GM18907 (cell line): ENCODE measurements around the gene UBE2E2.
A peak's percentile ranks its signal among the peaks of the same experiment; 100 is the strongest.

Source experiments
- ATAC-seq: cut with Tn5 transposase; IDR thresholded peaks from one replicate; pipeline ENCODE4 v1.9.1; 2021; ENCODE audit warnings: mild to moderate bottlenecking, moderate library complexity; ENCODE audit not compliant: unreplicated experiment

The UBE2E2 gene

DNA sequence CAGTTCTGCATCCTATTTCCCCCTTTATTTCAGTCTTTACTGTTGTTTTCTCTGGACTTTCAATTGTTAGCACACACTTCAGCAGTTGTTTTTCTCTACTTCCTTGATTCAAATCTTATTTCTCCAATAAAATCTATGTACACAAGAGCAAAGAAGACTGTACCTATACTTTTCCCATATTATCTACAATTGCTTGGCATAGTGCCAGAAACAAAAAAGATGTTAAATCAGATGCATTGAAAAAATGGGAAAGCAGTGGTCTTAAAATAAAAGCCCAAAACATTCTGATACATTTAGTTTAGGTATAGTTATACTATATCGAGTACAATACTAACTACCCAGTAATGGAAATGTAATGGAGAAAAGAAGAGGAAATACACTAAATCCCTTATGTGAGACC, 265.1 kb downstream of the UBE2E2 start:
- ATAC-seq: no peak

GRCh38 chr3:23474580-23475357, 271.6 kb downstream of the UBE2E2 start:
- no peak for ATAC-seq

DNA sequence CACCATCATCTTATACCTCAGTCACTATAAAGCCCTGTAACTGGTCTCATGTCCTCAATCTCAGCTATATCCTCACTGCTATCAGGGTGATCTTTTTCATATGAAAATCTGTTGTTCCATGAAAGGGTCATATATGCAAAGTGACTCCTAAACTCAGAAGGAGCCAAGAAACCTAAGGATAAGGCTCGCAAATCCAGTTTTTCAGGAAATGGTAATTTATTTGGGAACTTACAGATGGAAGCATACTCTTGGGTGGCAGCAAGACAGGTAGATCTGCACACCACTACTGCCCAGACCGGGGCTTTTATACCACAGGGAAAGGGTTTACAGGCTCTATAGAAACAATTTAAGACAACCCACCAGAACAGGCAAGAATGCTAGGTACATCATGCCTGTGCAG, 272.3 kb downstream of the UBE2E2 start:
- no peak for ATAC-seq

- ATAC-seq: no peak
Observed at GRCh38 chr3:23479026-23479425, 275.9 kb downstream of the UBE2E2 start.

GRCh38 chr3:23479615-23480328, 276.6 kb downstream of the UBE2E2 start:
- no peak for ATAC-seq

- no peak for ATAC-seq
Observed at GRCh38 chr3:23480329-23480714, 277.2 kb downstream of the UBE2E2 start.

DNA sequence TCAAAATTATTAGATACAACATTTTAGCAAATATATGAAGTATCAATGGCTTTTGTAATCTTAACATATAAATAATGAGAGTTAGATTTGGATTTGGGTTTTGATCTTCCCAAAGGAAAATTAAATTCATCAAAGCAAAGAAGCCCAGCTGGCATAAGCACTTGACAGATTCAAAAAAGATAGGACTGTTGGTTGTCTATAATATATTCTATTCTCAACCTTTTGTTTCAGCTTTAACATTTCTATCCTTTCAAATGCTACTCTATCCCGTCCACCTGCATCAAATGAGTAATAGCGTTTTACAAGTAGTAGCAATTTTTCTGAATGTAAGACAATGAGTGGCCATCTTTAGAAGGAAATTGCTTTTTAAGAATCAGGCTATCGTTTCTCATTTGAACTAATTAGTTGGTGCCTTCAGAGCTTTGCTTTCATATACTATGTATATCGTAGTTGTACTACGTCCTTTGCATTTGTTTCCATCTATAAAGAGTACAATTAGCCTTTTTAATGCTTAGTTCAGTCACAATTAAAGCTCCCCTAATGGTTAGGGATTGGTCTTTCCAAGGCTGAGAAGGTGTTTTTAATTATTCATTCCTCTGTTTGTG, 278.0 kb downstream of the UBE2E2 start:
- ATAC-seq: no peak

GRCh38 chr3:23481616-23482278, 278.6 kb downstream of the UBE2E2 start:
- peak; percentile 69 for ATAC-seq

GRCh38 chr3:23484386-23484785, 281.3 kb downstream of the UBE2E2 start:
- ATAC-seq: no peak

GRCh38 chr3:23485922-23486321, 282.8 kb downstream of the UBE2E2 start:
- ATAC-seq: no peak

- ATAC-seq: no peak
Observed at GRCh38 chr3:23487015-23487414, 283.9 kb downstream of the UBE2E2 start.

GRCh38 chr3:23488618-23489017, 285.5 kb downstream of the UBE2E2 start:
- ATAC-seq: no peak

DNA sequence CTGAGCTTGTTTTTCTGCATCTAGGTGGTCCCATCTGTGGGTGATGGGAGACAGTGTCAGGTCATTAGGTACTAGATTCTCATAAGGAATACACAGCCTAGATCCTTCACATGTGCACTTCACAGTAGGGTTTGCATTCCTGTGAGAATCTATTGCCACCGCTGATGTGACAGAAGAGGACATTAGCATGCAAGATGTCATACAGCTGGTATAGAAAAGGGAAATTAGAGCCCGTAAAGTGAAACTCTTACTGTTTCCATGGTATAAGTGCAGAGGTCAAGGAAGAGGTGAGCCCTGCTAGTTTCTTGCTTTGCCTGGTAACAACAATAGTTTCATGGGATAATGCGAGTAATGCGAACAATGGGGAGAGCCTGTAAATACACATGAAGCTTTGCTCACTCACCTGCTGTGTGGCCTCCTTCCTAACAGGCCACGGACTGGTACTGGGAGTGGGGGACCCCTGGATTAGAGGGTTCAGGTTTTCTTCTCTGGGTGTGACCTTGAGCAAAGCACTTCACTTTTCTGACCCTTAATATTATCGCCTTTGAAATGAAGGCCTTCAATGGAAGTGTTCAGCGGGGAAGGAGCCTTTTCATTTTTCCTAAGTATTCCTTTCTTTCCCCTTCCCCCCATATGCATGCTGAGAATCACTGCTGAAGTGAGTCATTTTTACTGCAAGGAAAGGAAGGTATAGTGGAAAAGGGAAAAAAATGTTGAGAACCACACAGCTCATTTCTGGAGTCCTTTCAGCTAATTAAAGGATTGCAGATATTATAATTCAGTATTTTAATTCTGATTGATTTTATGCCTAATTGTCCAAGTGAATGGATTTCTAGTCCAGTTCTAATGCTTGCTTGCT, 286.4 kb downstream of the UBE2E2 start:
- no peak for ATAC-seq

- ATAC-seq: no peak
Observed at GRCh38 chr3:23490459-23490858, 287.3 kb downstream of the UBE2E2 start.

DNA sequence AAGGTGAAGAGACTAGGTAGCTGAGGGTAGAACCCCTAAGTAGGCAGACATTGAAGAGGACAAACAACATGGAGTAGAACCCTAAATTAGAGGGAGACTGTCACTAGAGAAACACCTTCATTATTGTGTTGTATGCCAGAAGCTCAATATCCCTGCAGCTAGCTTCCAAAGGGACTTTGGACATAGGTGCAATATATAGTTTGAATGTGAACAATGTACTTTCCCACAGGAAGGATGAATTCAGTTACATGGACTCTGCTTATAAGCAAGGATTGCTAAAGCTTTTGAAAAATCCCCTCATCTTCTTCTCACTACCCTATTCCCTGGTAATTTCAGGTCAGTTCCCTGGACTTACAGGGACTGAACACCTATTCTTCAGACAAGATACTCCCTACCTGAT, 288.9 kb downstream of the UBE2E2 start:
- no peak for ATAC-seq

GRCh38 chr3:23493889-23494288, 290.8 kb downstream of the UBE2E2 start:
- ATAC-seq: no peak

DNA sequence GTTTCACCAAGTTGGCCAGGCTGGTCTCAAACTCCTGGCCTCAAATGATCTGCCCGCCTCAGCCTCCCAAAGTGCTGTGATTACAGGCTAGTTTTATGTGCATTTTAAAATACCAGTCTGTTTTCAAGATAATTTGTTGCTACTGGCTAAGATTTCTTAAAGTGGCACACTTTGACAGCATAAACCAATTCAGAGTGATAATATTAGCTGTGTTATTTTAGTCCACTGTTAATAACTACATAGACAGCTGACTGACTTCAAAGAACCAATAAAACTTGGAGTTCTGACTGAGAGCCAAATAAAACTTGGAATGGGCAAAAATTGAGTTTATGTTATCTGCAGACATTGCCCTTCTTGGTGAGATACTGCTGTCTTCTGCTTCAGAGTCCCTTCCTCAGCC, 291.8 kb downstream of the UBE2E2 start:
- ATAC-seq: no peak

GRCh38 chr3:23495507-23495906, 292.4 kb downstream of the UBE2E2 start:
- ATAC-seq: no peak

- ATAC-seq: peak; percentile 83
Observed at GRCh38 chr3:23496165-23496564, 293.0 kb downstream of the UBE2E2 start.

DNA sequence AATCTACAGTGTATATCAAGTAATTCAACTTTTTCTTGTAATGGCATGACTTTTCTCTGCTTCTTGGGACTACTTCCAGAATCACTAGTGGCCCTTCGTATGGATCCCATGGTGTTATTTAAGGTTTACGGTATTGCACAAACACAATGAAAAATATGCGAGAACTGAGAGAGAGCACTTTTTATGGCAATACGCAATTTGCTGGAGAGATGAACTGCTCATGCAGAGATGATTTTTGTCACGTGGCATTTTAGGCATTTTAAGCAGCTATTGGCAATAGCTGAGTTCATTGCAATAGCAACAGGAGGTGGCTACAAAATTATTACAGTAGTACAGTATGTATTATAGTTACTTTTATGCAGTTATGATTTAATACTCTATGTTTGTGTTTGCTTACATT, 294.0 kb downstream of the UBE2E2 start:
- no peak for ATAC-seq
